Aorta (tissue), 5 donors: ENCODE data around the gene MAP3K14. TPM values are rescaled to one million over a fixed set of nuclear protein-coding genes. Genes with fewer than 3 reads are reported as not detected.

Source experiments
- ATAC-seq: fragments of 200-7000 bp; cut with Tn5 transposase; one replicate; pipeline ENCODE4 v1.9.1; 2022; ENCODE audit warnings: moderate library complexity; ENCODE audit not compliant: low FRiP score
- DNase-seq, 2 donors: peaks; one replicate each; pipeline ENCODE4 v3.0.0-alpha.2; 2020
- H3K27ac ChIP-seq, 2 donors: one replicate each; pipeline ENCODE4 v1.5.1; 2013; ENCODE audit warnings: low read length in 2 of 2, mild to moderate bottlenecking in 2 of 2, moderate library complexity in 2 of 2, control low read depth in 1 of 2, inconsistent platforms in 1 of 2, low read depth in 1 of 2
- H3K27me3 ChIP-seq, 2 donors: one replicate each; pipeline ENCODE4 v1.6.1; 2013; ENCODE audit warnings: control low read depth in 1 of 2, low read length in 1 of 2, mild to moderate bottlenecking in 1 of 2, moderate library complexity in 1 of 2; ENCODE audit not compliant: insufficient read depth in 2 of 2, control insufficient read depth in 1 of 2
- H3K36me3 ChIP-seq, 2 donors: one replicate each; pipeline ENCODE4 v1.6.1; 2013; ENCODE audit warnings: control low read depth in 1 of 2, low read length in 1 of 2, mild to moderate bottlenecking in 1 of 2; ENCODE audit not compliant: insufficient read depth in 2 of 2, control insufficient read depth in 1 of 2
- H3K4me1 ChIP-seq, 2 donors: one replicate each; pipeline ENCODE4 v1.6.1; 2013; ENCODE audit warnings: low read length in 2 of 2, control low read depth in 1 of 2, mild to moderate bottlenecking in 1 of 2, moderate library complexity in 1 of 2; ENCODE audit not compliant: insufficient read depth in 2 of 2, control insufficient read depth in 1 of 2
- H3K4me3 ChIP-seq, 2 donors: one replicate each; pipeline ENCODE4 v1.5.1; 2013; ENCODE audit warnings: low read length in 2 of 2, control low read depth in 1 of 2, mild to moderate bottlenecking in 1 of 2
- H3K9me3 ChIP-seq: one replicate; pipeline ENCODE4 v1.6.1; 2013; ENCODE audit warnings: mild to moderate bottlenecking, low read length; ENCODE audit not compliant: control insufficient read depth
- WGBS, 2 donors: extraction: QIAGEN DNeasy Blood & Tissue Kit; methylation state at CpG; one replicate each; pipeline ENCODE4 v1.1.7; 2013; 5-methylcytosine and 5-hydroxymethylcytosine counted together
- intact Hi-C, 2 donors: fragments of 100-400 bp; cut with DNase I; formaldehyde crosslinking; loops; one replicate each; pipeline versions ENCODE4 v1.14.2 to v1.15.0; 2022
- polyA plus RNA-seq, 2 donors: library from polyadenylated mRNA; stranded (reverse); fragments of 200-250 nt; gene quantifications; one replicate each; pipeline ENCODE4 v1.2.3, GENCODE V29; 2013
- total RNA-seq, 2 donors: library from RNA; stranded (reverse); fragmentation: NEBNext Ultra II Directional; extraction: Animal tissue kit (Norgen Biotek cat#: 25700); gene quantifications; one replicate each; pipeline ENCODE4 v1.2.1, GENCODE V29; 2021
- donor health status: healthy with polysubstance abuse.
- donor health status: Bipolar disorder and iron deficiency.
- donor health status: DM: no; HTN: no; CAD: no.
- donor health status: DM: no; HTN: no; CAD: no.
- donor health status: DM: yes; HTN: yes; CAD: no.

The MAP3K14 gene
- total and polyA plus RNA-seq, 4 donors: 5.9 to 19.7 (median 8.3) TPM

GRCh38 chr17:45342306-45342705 lies 25.5 kb upstream of the MAP3K14 start:
- H3K4me3 ChIP-seq: no peak overlapping the region
- no peaks in the 10 kb centered on the region for H3K4me1 ChIP-seq
- no peak overlapping the region for H3K27ac ChIP-seq
- intact Hi-C loops: no loop called here
- H3K9me3 ChIP-seq: no peaks in the 10 kb centered on the region
- DNase-seq (no peak), ATAC-seq (no peak)
- H3K36me3 ChIP-seq: no peaks in the 10 kb centered on the region
- WGBS, 2 donors: 89 to 93% methylated on average over 11 of the region's 11 CpGs
- no peaks in the 10 kb centered on the region for H3K27me3 ChIP-seq

DNA sequence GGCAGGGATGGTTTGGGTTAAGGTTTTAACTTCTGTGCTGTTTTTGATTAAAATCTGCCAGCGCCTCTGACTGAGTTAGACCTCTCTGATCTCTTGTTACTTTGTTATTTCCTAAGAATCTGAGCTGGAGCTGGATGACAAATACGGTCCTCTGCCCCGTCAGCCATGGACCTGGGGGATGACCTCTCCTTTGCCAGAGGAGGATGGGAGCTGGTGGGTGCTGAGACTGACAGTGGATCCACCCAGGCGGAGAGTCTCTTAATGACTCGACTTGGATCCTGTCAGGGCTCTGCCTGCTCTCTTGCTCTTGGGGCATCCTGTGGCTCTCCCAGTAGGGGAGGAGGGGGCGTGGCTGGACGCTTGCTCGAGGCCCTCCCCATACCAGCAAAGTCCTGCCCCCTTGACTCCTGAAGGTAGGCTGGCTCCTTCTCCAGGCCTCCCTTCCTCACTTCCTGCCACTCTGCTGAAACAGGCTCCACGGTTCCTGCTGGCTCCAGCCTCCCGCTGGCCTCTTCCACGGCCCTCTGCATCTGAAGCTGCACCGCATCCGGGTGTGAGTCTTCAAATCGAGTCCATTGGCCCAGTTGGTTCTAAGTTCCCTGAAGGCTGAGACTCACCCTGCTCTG lies 24.8 kb upstream of the MAP3K14 start:
- intact Hi-C loops: no loop called here
- no peak overlapping the region for H3K4me3 ChIP-seq
- H3K36me3 ChIP-seq: no peaks in the 10 kb centered on the region
- DNase-seq (peak; percentile 77 to 86), ATAC-seq (peak; percentile 28)
- whole genome bisulfite sequencing, 2 donors: 54 to 62% methylated on average over 14 of the region's 14 CpGs
- no peaks in the 10 kb centered on the region for H3K27me3 ChIP-seq
- H3K9me3 ChIP-seq: no peaks in the 10 kb centered on the region
- no peaks in the 10 kb centered on the region for H3K4me1 ChIP-seq
- H3K27ac ChIP-seq: no peak overlapping the region

DNA sequence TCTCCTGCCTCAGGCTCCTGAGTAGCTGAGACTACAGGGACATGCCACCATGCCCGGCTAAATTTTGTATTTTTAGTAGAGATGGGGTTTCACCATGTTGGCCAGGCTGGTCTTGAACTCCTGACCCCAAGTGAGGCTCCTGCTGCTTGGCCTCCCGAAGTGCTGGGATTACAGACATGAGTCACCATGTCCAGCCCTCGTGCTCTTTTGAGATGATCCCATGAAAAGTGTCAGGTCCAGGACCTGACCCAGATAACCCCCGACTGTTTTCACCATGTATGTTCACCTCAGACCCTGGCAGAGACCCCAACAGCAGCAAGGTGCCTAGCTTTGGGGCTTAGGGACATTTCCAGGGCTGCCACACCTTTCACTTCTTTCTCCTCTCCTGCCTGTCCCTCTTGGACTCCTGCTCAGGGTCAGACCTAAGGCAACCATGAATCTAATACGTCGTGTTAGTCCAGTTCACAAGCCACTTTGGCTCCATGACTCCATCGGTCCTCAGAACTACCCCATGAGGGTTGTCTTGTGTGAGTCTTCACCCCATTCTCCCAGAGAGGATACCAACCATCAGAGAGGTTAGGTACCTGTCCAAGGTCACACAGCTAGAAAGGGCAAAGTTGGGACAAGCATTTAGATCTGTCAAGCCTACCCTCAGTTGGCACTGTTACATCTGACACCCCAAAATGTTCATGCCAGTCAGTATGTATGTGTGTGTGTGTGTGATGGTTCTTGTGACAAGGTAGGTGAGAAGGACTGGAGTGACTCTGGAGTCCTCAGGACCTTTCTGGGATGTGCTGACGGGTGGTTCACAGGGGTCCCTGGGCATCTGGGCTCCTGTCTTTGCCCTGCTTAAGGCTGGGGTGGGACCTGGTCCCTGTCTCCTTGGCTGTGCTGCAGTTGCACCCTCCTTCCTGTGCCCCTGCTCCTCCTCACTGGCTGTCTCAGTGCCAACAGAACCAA lies 23.1 kb upstream of the MAP3K14 start:
- Histone ChIP-seq H3K27ac (no peak overlapping the region), H3K36me3 (no peaks in the 10 kb centered on the region), H3K4me1 (no peaks in the 10 kb centered on the region), H3K27me3 (no peaks in the 10 kb centered on the region), H3K9me3 (no peaks in the 10 kb centered on the region), H3K4me3 (no peak overlapping the region)
- no peak for DNase-seq
- 91 to 93% methylated on average over 8 of the region's 8 CpGs for WGBS, 2 donors
- no peak for ATAC-seq
- intact Hi-C loops: no loop called here

- intact Hi-C loops: no loop called here
- Histone ChIP-seq H3K36me3 (no peaks in the 10 kb centered on the region), H3K4me1 (no peaks in the 10 kb centered on the region), H3K4me3 (no peak overlapping the region), H3K27me3 (no peaks in the 10 kb centered on the region), H3K27ac (no peak overlapping the region), H3K9me3 (no peaks in the 10 kb centered on the region)
- DNase-seq: no peak
- WGBS, 2 donors: 95 to 99% methylated on average over 8 of the region's 8 CpGs
- no peak for ATAC-seq
Measured at GRCh38 chr17:45338996-45339535, 22.2 kb upstream of the MAP3K14 start.

DNA sequence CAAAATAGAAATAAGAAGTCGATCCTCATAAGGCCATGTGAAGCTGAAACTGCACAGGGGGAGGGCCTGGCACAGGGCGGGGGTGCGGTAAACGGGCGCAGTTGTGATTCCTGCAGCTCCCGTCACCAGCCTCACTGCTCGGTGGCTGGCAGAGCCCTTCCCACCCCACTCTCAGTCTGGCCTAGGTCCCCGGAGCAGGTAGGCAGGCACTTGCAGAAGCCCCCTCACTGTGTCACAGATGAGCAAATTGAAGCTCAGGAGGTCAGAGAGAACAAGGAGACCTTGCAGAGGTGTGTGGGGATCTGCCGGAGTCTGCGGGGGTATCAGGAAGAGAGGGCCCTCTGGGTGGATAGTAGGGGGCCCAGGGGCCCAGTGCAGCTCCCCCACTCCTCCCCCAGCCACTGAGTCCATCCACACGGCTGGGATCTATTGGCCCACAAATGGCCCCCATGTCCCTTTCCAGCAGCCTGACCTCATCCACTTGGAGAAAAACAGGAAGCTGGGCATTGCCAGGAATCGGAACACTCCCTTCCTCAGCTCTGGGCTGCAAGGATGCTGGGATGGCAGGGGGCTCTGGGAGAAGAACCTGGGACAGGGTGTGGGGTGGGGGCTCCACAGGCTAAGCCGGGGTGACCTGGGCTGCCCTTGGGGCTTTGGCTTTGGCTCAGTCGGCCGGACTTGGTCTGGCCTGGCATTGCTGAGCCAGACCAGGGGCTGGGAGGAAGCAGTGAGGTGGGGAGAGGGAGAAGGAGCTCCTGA lies 21.4 kb upstream of the MAP3K14 start:
- ATAC-seq (peak; percentile 68), DNase-seq (peak in 1 of 2 donors; percentile 69)
- Histone ChIP-seq H3K27ac (no peak overlapping the region), H3K27me3 (no peaks in the 10 kb centered on the region), H3K4me1 (no peaks in the 10 kb centered on the region), H3K4me3 (no peak overlapping the region), H3K9me3 (no peaks in the 10 kb centered on the region), H3K36me3 (no peaks in the 10 kb centered on the region)
- intact Hi-C loops: no loop called here
- WGBS, 2 donors: 67 to 73% methylated on average over 15 of the region's 15 CpGs

GRCh38 chr17:45336390-45337182 lies 19.8 kb upstream of the MAP3K14 start:
- no peaks in the 10 kb centered on the region for H3K9me3 ChIP-seq
- intact Hi-C loops: no loop called here
- H3K4me3 ChIP-seq: no peak overlapping the region
- DNase-seq: no peak
- H3K4me1 ChIP-seq: no peaks in the 10 kb centered on the region
- H3K27ac ChIP-seq: no peak overlapping the region
- 94 to 95% methylated on average over 9 of the region's 9 CpGs for WGBS, 2 donors
- H3K36me3 ChIP-seq: no peaks in the 10 kb centered on the region
- no peaks in the 10 kb centered on the region for H3K27me3 ChIP-seq
- ATAC-seq: no peak

- H3K27ac ChIP-seq: no peak overlapping the region
- no peak for ATAC-seq
- H3K27me3 ChIP-seq: no peaks in the 10 kb centered on the region
- H3K9me3 ChIP-seq: no peaks in the 10 kb centered on the region
- no peak overlapping the region for H3K4me3 ChIP-seq
- no peaks in the 10 kb centered on the region for H3K36me3 ChIP-seq
- 95 to 97% methylated on average over 5 of the region's 5 CpGs for WGBS, 2 donors
- H3K4me1 ChIP-seq: no peaks in the 10 kb centered on the region
- intact Hi-C loops: no loop called here
- DNase-seq: no peak
Measured at GRCh38 chr17:45335721-45336120, 18.9 kb upstream of the MAP3K14 start.
